GM12878 (cell line): ENCODE data around the gene CDKN2B-AS1.

Experiments
- CBX5 ChIP-seq: sonication (generic); IDR thresholded peaks from 2 replicates; pipeline ENCODE4 v1.6.1; 2016; ENCODE audit warnings: low read depth, moderate library complexity, mild to moderate bottlenecking, inconsistent platforms
- POLR2A ChIP-seq: IDR thresholded peaks from 2 replicates; pipeline ENCODE4 v1.6.1; 2011; ENCODE audit warnings: low read depth, mild to moderate bottlenecking, low read length

GRCh38 chr9:21984101-21984500 lies 10.5 kb upstream of the CDKN2B-AS1 start:
- TF ChIP-seq CBX5 (no peak), POLR2A (no peak)
